ENCODE results near the gene CBFA2T2. TPM values are rescaled to one million over a fixed set of nuclear protein-coding genes. Genes with fewer than 3 reads are reported as not detected.

The CBFA2T2 gene
- total RNA-seq, 1 donor = 11.2 TPM

- Histone ChIP-seq H2AFZ (ENCODE audit: low read length) (no peak overlapping the region), H4K20me1 (ENCODE audit: insufficient read depth, low read length) (no peaks in the 10 kb centered on the region), H3K27ac (ENCODE audit: low read depth, low read length) (no peak overlapping the region), H3K4me3 (ENCODE audit: insufficient read depth, low read length) (no peak overlapping the region), H3K36me3 (ENCODE audit: insufficient read depth, low read length) (no peaks in the 10 kb centered on the region), H3K79me2 (ENCODE audit: insufficient read depth, low read length) (peaks cover 5% of the 10 kb centered on the region), H3K4me1 (ENCODE audit: insufficient read depth, low read length) (peaks cover 31% of the 10 kb centered on the region), H3K27me3 (ENCODE audit: insufficient read depth, low read length) (no peaks in the 10 kb centered on the region), H3K9me3 (ENCODE audit: low read depth, low read length) (no peaks in the 10 kb centered on the region), H3K4me2 (ENCODE audit: insufficient read depth, low read length) (peak overlapping the region; percentile 53)
- no peak for TF ChIP-seq CTCF (IDR thresholded peaks at IDR 0.05; ENCODE audit: extremely low read depth, low read depth, low read length)
- DNase-seq (ENCODE audit: insufficient read length, low spot score, missing footprints) = peak; percentile 81
Measured at GRCh38 chr20:33689973-33690372, 200.1 kb downstream of the CBFA2T2 start.

GRCh38 chr20:33693289-33693688 lies 203.4 kb downstream of the CBFA2T2 start:
- Histone ChIP-seq H3K27ac (ENCODE audit: low read depth, low read length) (no peak overlapping the region), H3K9me3 (ENCODE audit: low read depth, low read length) (no peaks in the 10 kb centered on the region), H2AFZ (ENCODE audit: low read length) (no peak overlapping the region), H3K4me1 (ENCODE audit: insufficient read depth, low read length) (peaks cover 8% of the 10 kb centered on the region), H3K36me3 (ENCODE audit: insufficient read depth, low read length) (no peaks in the 10 kb centered on the region), H3K79me2 (ENCODE audit: insufficient read depth, low read length) (no peaks in the 10 kb centered on the region), H3K4me3 (ENCODE audit: insufficient read depth, low read length) (no peak overlapping the region), H4K20me1 (ENCODE audit: insufficient read depth, low read length) (no peaks in the 10 kb centered on the region), H3K27me3 (ENCODE audit: insufficient read depth, low read length) (no peaks in the 10 kb centered on the region), H3K4me2 (ENCODE audit: insufficient read depth, low read length) (no peak overlapping the region)
- DNase-seq (ENCODE audit: insufficient read length, low spot score, missing footprints) = no peak
- TF ChIP-seq CTCF (IDR thresholded peaks at IDR 0.05; ENCODE audit: extremely low read depth, low read depth, low read length) = no peak

GRCh38 chr20:33693741-33694638 lies 204.1 kb downstream of the CBFA2T2 start:
- Histone ChIP-seq H3K4me1 (ENCODE audit: insufficient read depth, low read length) (peaks cover 7% of the 10 kb centered on the region), H3K79me2 (ENCODE audit: insufficient read depth, low read length) (no peaks in the 10 kb centered on the region), H3K4me2 (ENCODE audit: insufficient read depth, low read length) (no peak overlapping the region), H3K27me3 (ENCODE audit: insufficient read depth, low read length) (no peaks in the 10 kb centered on the region), H4K20me1 (ENCODE audit: insufficient read depth, low read length) (no peaks in the 10 kb centered on the region), H3K36me3 (ENCODE audit: insufficient read depth, low read length) (no peaks in the 10 kb centered on the region), H3K4me3 (ENCODE audit: insufficient read depth, low read length) (no peak overlapping the region), H3K27ac (ENCODE audit: low read depth, low read length) (no peak overlapping the region), H2AFZ (ENCODE audit: low read length) (no peak overlapping the region), H3K9me3 (ENCODE audit: low read depth, low read length) (no peaks in the 10 kb centered on the region)
- DNase-seq (ENCODE audit: insufficient read length, low spot score, missing footprints) = no peak
- no peak for TF ChIP-seq CTCF (IDR thresholded peaks at IDR 0.05; ENCODE audit: extremely low read depth, low read depth, low read length)

GRCh38 chr20:33694639-33695012 lies 204.7 kb downstream of the CBFA2T2 start:
- TF ChIP-seq CTCF (IDR thresholded peaks at IDR 0.05; ENCODE audit: extremely low read depth, low read depth, low read length) = no peak
- Histone ChIP-seq H3K9me3 (ENCODE audit: low read depth, low read length) (no peaks in the 10 kb centered on the region), H3K4me3 (ENCODE audit: insufficient read depth, low read length) (no peak overlapping the region), H3K27ac (ENCODE audit: low read depth, low read length) (no peak overlapping the region), H3K4me1 (ENCODE audit: insufficient read depth, low read length) (peaks cover 7% of the 10 kb centered on the region), H2AFZ (ENCODE audit: low read length) (no peak overlapping the region), H3K27me3 (ENCODE audit: insufficient read depth, low read length) (no peaks in the 10 kb centered on the region), H3K79me2 (ENCODE audit: insufficient read depth, low read length) (no peaks in the 10 kb centered on the region), H3K4me2 (ENCODE audit: insufficient read depth, low read length) (no peak overlapping the region), H4K20me1 (ENCODE audit: insufficient read depth, low read length) (no peaks in the 10 kb centered on the region), H3K36me3 (ENCODE audit: insufficient read depth, low read length) (no peaks in the 10 kb centered on the region)
- DNase-seq (ENCODE audit: insufficient read length, low spot score, missing footprints) = no peak
